Left lobe of liver (tissue), 2 donors: ENCODE measurements around the gene ZNF445. TPM values are rescaled to one million over a fixed set of nuclear protein-coding genes. Genes with fewer than 3 reads are reported as not detected.
A peak's percentile ranks its signal among the peaks of the same experiment; 100 is the strongest.
"Not testable (repeated sequence)": the region's sequence is repeated elsewhere in the genome, so short reads cannot be mapped to it uniquely, and the experiment has no call there.

Experiments
- ATAC-seq: fragments of 200-7000 bp; cut with Tn5 transposase; one replicate; pipeline ENCODE4 v1.9.1; 2020; ENCODE audit warnings: mild to moderate bottlenecking, moderate library complexity
- DNase-seq: peaks from one replicate; pipeline ENCODE4 v3.0.0-alpha.2; 2020; ENCODE audit warnings: low spot score
- total RNA-seq: library from RNA; stranded (reverse); gene quantifications from one replicate; pipeline ENCODE4 v1.2.1, GENCODE V29; 2021
- donor health status: DM: no; HTN: no; CAD: no; lungs with moderate emphysema.
- donor health status: DM: no; HTN: yes; CAD: no.

ZNF445 gene
- total RNA-seq, 1 donor from 2014 or later: 10.6 TPM

GRCh38 chr3:44437800-44438199 lies 39.7 kb downstream of the ZNF445 start:
- ATAC-seq: no peak
- DNase-seq: no peak

GRCh38 chr3:44436181-44436580 lies 41.3 kb downstream of the ZNF445 start:
- DNase-seq (no peak), ATAC-seq (no peak)

- ATAC-seq: no peak
- no peak for DNase-seq
Measured at GRCh38 chr3:44434834-44435510, 42.5 kb downstream of the ZNF445 start.

GRCh38 chr3:44430466-44430865 lies 47.0 kb downstream of the ZNF445 start:
- DNase-seq: no peak
- no peak for ATAC-seq

GRCh38 chr3:44429459-44429858 lies 48.0 kb downstream of the ZNF445 start:
- no peak for ATAC-seq
- no peak for DNase-seq

GRCh38 chr3:44428910-44429309 lies 48.6 kb downstream of the ZNF445 start:
- DNase-seq (no peak), ATAC-seq (no peak)

GRCh38 chr3:44427683-44428082 lies 49.8 kb downstream of the ZNF445 start:
- ATAC-seq: peak; percentile 39
- no peak for DNase-seq

GRCh38 chr3:44424758-44425157 lies 52.7 kb downstream of the ZNF445 start:
- DNase-seq (no peak), ATAC-seq (no peak)

GRCh38 chr3:44421280-44421679 lies 56.2 kb downstream of the ZNF445 start:
- DNase-seq (no peak), ATAC-seq (no peak)

- ATAC-seq (no peak), DNase-seq (no peak)
Measured at GRCh38 chr3:44420676-44421075, 56.8 kb downstream of the ZNF445 start.

- no peak for DNase-seq
- ATAC-seq: no peak
Measured at GRCh38 chr3:44419923-44420650, 57.4 kb downstream of the ZNF445 start.

GRCh38 chr3:44419116-44419922 lies 58.2 kb downstream of the ZNF445 start:
- no peak for ATAC-seq
- DNase-seq: no peak

GRCh38 chr3:44418549-44418948 lies 58.9 kb downstream of the ZNF445 start:
- ATAC-seq (no peak), DNase-seq (no peak)

GRCh38 chr3:44418118-44418517 lies 59.4 kb downstream of the ZNF445 start:
- ATAC-seq, DNase-seq: not testable (repeated sequence)

GRCh38 chr3:44416031-44417030 lies 61.1 kb downstream of the ZNF445 start:
- no peak for DNase-seq
- ATAC-seq: no peak

GRCh38 chr3:44415421-44415820 lies 62.0 kb downstream of the ZNF445 start:
- DNase-seq (no peak), ATAC-seq (no peak)

- no peak for DNase-seq
- ATAC-seq: peak; percentile 10
Measured at GRCh38 chr3:44414517-44415090, 62.9 kb downstream of the ZNF445 start.

- DNase-seq: no peak
Measured at GRCh38 chr3:44412365-44412764, 65.1 kb downstream of the ZNF445 start.

GRCh38 chr3:44411031-44411645 lies 66.3 kb downstream of the ZNF445 start:
- ATAC-seq (no peak), DNase-seq (no peak)

More at GRCh38 chr3:44412365-44412764, 65.1 kb downstream of the ZNF445 start:
- peak; percentile 55 for ATAC-seq
